ENCODE data around the gene CPB1.
"Not testable (repeated sequence)": the region's sequence is repeated elsewhere in the genome, so short reads cannot be mapped to it uniquely, and the experiment has no call there.

The CPB1 gene

DNA sequence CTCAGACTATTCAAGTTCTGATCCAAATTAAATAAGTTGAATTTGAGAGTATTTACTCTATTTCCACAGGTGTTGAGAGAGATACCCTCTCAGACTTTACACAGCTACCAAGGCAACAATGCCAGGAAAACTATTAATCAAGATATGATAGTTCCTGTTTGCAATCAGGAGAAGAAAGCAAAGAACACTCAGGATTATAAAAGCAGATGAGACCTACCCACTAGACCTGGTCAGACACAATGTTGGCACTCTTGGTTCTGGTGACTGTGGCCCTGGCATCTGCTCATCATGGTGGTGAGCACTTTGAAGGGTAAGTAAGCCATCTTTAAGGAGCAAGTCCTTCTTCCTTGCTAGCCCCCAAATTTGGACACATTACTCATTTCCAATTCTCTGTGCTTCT is at the start of gene CPB1:
CPB1 (plus strand) TSS at position 227 of the 400 bp plus-strand sequence; CDS start at position 240, 13 bp downstream.
- no peak for DNase-seq

- DNase-seq, result no peak
These were observed 48.7 kb upstream of the CPB1 start for GRCh38 chr3:148778926-148779325.

GRCh38 chr3:148785026-148785425 is 42.6 kb upstream of the CPB1 start:
- DNase-seq, result not testable (repeated sequence)

DNA sequence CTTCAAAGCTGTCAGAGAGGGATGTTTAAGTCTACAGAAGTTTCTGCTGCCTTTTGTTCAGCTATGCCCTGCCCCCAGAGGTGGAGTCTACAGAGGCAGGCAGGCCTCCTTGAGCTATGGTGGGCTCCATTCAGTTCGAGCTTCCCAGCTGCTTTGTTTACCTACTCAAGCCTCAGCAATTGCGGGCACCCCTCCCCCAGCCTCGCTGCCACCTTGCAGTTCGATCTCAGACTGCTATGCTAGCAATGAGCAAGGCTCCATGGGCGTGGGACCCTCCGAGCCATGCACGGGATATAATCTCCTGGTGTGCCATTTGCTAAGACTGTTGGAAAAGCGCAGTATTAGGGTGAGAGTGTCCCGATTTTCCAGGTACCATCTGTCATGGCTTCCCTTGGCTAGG is 41.5 kb upstream of the CPB1 start:
- DNase-seq, result not testable (repeated sequence)

GRCh38 chr3:148789146-148789545 is 38.5 kb upstream of the CPB1 start:
- DNase-seq, result no peak

DNA sequence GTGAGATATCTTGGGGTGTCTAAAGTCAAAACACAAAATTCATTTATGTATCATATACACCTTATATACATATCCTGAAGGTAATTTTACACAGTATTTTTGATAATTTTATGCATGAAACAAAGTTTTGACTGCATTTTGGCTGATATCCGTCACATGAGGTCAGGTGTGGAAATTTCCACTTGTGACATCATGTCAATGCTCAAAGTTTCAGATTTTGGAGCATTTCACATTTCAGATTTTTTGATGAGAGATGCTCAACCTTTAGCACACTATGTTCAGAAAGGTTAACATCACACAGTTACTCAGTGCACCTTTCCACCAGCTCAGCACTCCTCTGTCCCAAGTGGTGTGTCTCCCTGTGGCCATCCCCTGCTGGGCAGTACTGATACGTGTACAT is 37.7 kb upstream of the CPB1 start:
- DNase-seq, result no peak

GRCh38 chr3:148790370-148790769 is 37.2 kb upstream of the CPB1 start:
- DNase-seq, result no peak

DNA sequence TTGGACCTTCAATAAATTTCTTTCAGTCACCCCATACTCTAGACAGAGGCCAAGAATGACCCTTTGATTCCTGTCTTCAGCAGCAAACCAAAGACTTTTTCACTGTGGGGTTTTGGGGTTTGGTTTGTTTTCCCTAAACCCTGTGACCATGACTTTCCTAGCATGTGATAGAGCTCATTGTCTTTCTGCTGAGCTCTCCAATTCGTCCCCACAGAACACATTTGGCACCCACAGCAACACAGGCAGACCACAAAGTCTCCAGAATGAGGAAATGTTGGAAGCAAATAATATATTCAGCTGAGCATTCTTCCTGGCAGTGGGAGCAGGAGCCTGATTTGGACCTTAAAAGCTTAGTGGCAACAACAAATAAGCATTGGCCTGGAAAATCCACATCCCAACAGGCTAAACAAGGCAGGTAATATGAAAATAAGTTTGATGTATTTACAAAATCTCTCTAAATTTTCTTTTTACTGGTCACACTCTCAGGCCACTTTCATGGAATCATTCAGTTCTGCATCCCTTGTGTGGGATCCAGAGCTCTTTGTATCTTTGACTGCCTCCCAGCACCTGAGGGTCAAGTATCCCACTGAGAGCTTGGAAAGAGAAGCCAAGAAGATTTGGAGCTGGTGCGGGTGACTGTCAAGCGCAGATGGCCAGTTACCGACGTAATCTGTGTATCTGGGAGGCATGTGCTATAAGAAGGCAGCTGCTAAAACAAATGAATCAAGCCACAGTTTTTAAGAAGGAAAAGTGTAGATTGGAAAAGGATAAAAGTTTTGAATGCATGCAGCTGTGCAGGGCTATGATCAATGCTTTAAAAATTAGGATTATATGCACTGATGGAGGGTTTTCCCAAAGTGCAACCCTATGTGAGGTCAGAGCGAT is 36.5 kb upstream of the CPB1 start:
- no peak for DNase-seq

GRCh38 chr3:148791920-148792319 is 35.7 kb upstream of the CPB1 start:
- no peak for DNase-seq

- no peak for DNase-seq
These were observed 35.1 kb upstream of the CPB1 start for GRCh38 chr3:148792516-148792915.

DNA sequence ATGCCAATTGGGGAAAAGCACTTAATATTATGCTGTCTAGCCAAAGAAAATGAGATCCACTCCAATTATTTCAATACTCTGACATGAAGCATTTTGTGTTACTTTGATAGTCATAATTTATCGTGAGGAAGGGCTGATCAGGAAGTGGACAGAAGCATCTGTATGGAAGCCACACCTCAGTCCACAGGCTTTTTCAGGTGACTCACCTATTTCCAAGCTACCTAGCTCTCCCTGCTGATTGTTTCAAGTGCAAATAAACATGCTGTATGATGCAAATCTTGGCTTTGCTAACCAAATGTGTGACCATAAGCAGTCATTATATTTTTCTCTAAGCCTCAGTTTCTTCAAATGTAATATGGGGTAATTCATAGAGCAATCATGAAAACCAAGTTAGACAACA is 30.8 kb upstream of the CPB1 start:
- no peak for DNase-seq

GRCh38 chr3:148797795-148798194 is 29.8 kb upstream of the CPB1 start:
- DNase-seq, result no peak

GRCh38 chr3:148800414-148800813 is 27.2 kb upstream of the CPB1 start:
- DNase-seq, result no peak

GRCh38 chr3:148809835-148810234 is 17.8 kb upstream of the CPB1 start:
- DNase-seq, result no peak

- no peak for DNase-seq
These were observed 12.1 kb upstream of the CPB1 start for GRCh38 chr3:148815316-148816110.

GRCh38 chr3:148816427-148816826 is 11.2 kb upstream of the CPB1 start:
- DNase-seq, result no peak

DNA sequence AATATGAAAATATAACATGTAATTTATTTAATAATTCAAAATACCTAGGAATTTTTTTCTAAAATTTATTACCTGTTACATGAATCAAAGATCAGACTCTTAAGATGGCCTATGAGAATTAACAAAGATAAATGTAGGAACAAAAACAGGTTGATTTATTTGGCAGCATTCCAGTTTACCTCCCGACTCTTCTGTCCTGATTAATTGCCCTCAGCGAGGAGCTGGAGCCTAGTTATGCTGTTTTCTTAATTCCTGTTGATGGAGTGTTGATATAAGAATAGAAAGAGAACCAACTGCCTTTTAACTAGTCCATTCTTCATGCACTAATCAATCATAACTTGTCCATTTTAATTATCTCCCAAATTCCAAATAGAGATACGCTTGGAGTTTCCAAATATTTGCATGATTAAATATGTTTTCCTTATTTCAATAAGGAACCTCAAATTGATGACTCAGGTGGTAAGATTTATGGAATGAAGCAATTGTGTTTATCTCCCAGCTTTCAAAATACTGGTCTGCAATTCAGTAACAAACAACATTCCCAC is 10.6 kb upstream of the CPB1 start:
- no peak for DNase-seq

GRCh38 chr3:148820361-148821245 is 7.0 kb upstream of the CPB1 start:
- no peak for DNase-seq

GRCh38 chr3:148823026-148823425 is 4.6 kb upstream of the CPB1 start:
- DNase-seq, result no peak

DNA sequence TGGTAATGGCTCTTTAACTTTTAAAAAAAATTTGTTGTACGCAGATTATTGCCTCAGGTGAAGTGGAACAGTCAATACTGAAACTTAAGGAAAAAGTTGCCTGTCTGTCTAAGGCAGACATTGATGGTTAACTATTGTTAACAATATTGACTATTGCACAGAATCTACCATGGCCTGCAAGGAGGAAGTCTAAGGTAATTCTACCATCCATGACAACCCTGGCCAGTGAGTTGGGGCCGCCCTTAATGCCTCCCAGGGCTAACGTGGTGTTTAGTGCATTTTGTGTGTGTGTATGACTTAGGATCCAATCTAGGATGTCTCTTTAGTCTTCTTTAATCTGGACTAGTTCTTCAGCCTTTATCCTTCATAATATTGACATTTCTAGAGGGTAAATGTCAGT is 2.1 kb upstream of the CPB1 start:
- DNase-seq, result no peak

DNA sequence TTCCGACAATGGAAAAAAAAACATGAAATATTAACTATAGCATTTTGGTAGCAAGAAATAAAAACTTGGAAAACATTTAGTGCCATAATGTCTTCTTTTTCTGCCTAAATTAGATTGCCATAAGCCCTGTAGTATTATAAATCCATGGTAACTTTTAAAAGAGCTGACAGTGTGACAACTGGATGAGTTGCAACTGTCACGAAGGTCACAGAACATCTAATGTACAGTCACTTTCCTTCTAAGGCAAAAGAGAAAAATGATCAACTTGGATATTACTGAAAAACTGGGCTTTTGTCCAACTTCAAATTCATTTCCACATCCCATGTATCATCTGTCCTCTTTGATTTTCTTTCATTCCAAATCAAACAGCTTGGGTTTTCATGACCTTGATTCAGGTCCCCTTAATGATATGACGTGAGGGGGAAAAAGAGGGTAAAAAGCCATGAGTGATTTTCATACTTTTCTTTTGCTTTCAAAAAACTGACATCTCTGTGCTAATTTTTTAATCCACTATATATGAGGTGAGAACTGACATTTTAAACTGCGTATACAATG is 602 bp downstream of the CPB1 start:
- no peak for DNase-seq

DNA sequence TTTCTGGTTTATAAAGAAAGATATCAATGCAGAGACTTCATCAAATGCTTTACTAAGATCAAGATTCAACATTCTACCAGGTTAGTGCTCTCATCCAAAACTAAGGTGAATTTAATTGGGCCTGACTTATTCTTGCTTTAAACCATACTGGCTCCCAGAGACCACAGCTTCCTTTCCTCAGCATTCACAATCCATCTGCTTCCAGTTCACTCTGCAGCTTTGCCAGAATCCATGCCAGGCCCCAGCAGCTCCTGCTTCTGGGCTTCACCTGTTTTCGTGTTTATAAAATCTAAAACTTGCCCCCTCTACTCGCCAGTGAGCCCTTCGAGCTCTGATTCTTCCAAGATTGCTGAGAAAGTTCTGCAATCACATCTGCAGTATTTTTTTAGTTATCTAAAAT is 2.3 kb downstream of the CPB1 start:
- DNase-seq, result no peak
